CD8-positive, alpha-beta memory T cell (primary cell): ENCODE measurements around the gene TEX22. TPM values are rescaled to one million over a fixed set of nuclear protein-coding genes. Genes with fewer than 3 reads are reported as not detected.
A peak's percentile ranks its signal among the peaks of the same experiment; 100 is the strongest.

ENCODE experiments used
- CTCF ChIA-PET: fragments of 350-600 bp; sonication (Branson Sonifier 250); formaldehyde crosslinking; loops from one replicate; lab custom pipeline; 2021; ENCODE audit warnings: antibody characterized with exemption; lab: Charles Lee
- POLR2A ChIA-PET: fragments of 350-600 bp; sonication (Branson Sonifier 250); formaldehyde crosslinking; loops from one replicate; lab custom pipeline; 2021; ENCODE audit warnings: antibody characterized with exemption; lab: Charles Lee
- DNase-seq, 5 donors: peaks; one replicate each; pipeline versions ENCODE4 v3.0.0 to v3.0.0-alpha.2; 2020 to 2022; ENCODE audit warnings: mixed read lengths in 1 of 5
- H3K27ac ChIP-seq: one replicate; pipeline ENCODE4 v1.7.0; 2013; ENCODE audit warnings: low read depth, mild to moderate bottlenecking, low read length, moderate library complexity
- H3K27me3 ChIP-seq: 2 replicates; pipeline ENCODE4 v1.7.0; 2013; ENCODE audit warnings: low read length, mild to moderate bottlenecking; ENCODE audit not compliant: insufficient read depth, poor library complexity, severe bottlenecking
- H3K36me3 ChIP-seq: 2 replicates; pipeline ENCODE4 v1.7.0; 2013; ENCODE audit warnings: mild to moderate bottlenecking, low read length, moderate library complexity; ENCODE audit not compliant: insufficient read depth
- H3K4me1 ChIP-seq: 2 replicates; pipeline ENCODE4 v1.7.0; 2013; ENCODE audit warnings: mild to moderate bottlenecking, low read length, moderate library complexity; ENCODE audit not compliant: insufficient read depth
- H3K4me3 ChIP-seq: 2 replicates; pipeline ENCODE4 v1.7.0; 2013; ENCODE audit warnings: mild to moderate bottlenecking, low read length
- H3K9me3 ChIP-seq: 2 replicates; pipeline ENCODE4 v1.7.0; 2013; ENCODE audit warnings: mild to moderate bottlenecking, low read length
- H3K27ac Mint-ChIP-seq, 8 donors: one replicate each; pipeline ENCODE4 v1.8.0; 2020 to 2021; ENCODE audit warnings: mixed read lengths in 8 of 8, mild to moderate bottlenecking in 6 of 8, inconsistent platforms in 3 of 8, moderate library complexity in 3 of 8
- H3K27me3 Mint-ChIP-seq, 2 donors: one replicate each; pipeline ENCODE4 v1.8.0; 2020 to 2021; ENCODE audit warnings: mixed read lengths in 2 of 2, mild to moderate bottlenecking in 1 of 2, moderate library complexity in 1 of 2
- H3K36me3 Mint-ChIP-seq, 3 donors: one replicate each; pipeline ENCODE4 v1.8.0; 2020 to 2021; ENCODE audit warnings: mixed read lengths in 3 of 3, inconsistent platforms in 1 of 3, mild to moderate bottlenecking in 1 of 3
- H3K4me1 Mint-ChIP-seq, 3 donors: one replicate each; pipeline ENCODE4 v1.8.0; 2020 to 2021; ENCODE audit warnings: mixed read lengths in 3 of 3, inconsistent platforms in 1 of 3, mild to moderate bottlenecking in 1 of 3
- H3K4me3 Mint-ChIP-seq, 7 donors: one replicate each; pipeline ENCODE4 v1.8.0; 2020 to 2021; ENCODE audit warnings: mixed read lengths in 7 of 7, mild to moderate bottlenecking in 6 of 7, moderate library complexity in 4 of 7, inconsistent platforms in 2 of 7
- H3K9me3 Mint-ChIP-seq, 5 donors: one replicate each; pipeline ENCODE4 v1.8.0; 2020 to 2022; ENCODE audit warnings: mixed read lengths in 5 of 5, mild to moderate bottlenecking in 3 of 5, moderate library complexity in 2 of 5, inconsistent platforms in 1 of 5
- polyA plus RNA-seq: library from polyadenylated mRNA; unstranded; fragments of 300-500 nt; fragmentation: Illumina TruSeq; gene quantifications from one replicate; pipeline ENCODE4 v1.2.3, GENCODE V29; 2021
- total RNA-seq, 2 experiments: library from RNA; stranded (reverse); gene quantifications; one replicate each; pipeline ENCODE4 v1.2.3, GENCODE V29; 2021

TEX22 gene
- total and polyA plus RNA-seq, 3 experiments from 2014 or later, result 0.08 to 2.9 (median 1.4) TPM

DNA sequence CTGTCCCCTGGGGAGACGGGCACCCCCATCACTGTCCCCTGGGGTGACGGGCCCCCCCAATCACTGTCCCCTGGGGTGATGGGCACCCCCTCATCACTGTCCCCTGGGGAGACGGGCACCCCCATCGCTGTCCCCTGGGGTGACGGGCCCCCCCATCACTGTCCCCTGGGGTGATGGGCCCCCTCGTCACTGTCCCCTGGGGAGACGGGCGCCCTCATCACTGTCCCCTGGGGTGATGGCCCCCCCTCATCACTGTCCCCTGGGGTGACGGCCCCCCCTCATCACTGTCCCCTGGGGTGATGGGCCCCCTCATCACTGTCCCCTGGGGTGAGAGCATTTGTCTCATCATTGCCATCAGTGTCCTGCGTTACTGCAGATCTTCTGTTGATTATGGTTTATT lies 45.2 kb upstream of the TEX22 start:
- POLR2A ChIA-PET, result no interaction called here
- H3K4me3 Mint-ChIP-seq, result no peak overlapping the region
- H3K27ac ChIP-seq, result no peak overlapping the region

GRCh38 chr14:105354541-105354940 lies 43.8 kb upstream of the TEX22 start:
- Histone ChIP-seq H3K36me3 (no peaks in the 10 kb centered on the region), H3K27me3 (no peaks in the 10 kb centered on the region), H3K4me3 (no peak overlapping the region), H3K4me1 (peaks cover 4% of the 10 kb centered on the region), H3K9me3 (no peaks in the 10 kb centered on the region), H3K27ac (no peak overlapping the region)
- no peak for DNase-seq
- CTCF ChIA-PET, result no interaction called here
- H3K36me3 Mint-ChIP-seq, result peaks cover 0 to 9% (median 3%) of the 10 kb centered on the region in 3 donors
- no peaks in the 10 kb centered on the region for H3K27me3 Mint-ChIP-seq
- POLR2A ChIA-PET, result no interaction called here
- H3K4me1 Mint-ChIP-seq, result peaks cover 0 to 3% (median 3%) of the 10 kb centered on the region in 3 donors
- H3K4me3 Mint-ChIP-seq, result no peak overlapping the region
- H3K9me3 Mint-ChIP-seq, result no peaks in the 10 kb centered on the region
- no peak overlapping the region for H3K27ac Mint-ChIP-seq

More for the DNA sequence above, 45.2 kb upstream of the TEX22 start:
- H3K36me3 Mint-ChIP-seq, result peaks cover 0 to 6% (median 3%) of the 10 kb centered on the region in 3 donors
- peaks cover 0 to 3% (median 3%) of the 10 kb centered on the region in 3 donors for H3K4me1 Mint-ChIP-seq
- CTCF ChIA-PET, result no interaction called here
- H3K9me3 Mint-ChIP-seq, result no peaks in the 10 kb centered on the region
- H3K27ac Mint-ChIP-seq, result no peak overlapping the region
- Histone ChIP-seq H3K27me3 (no peaks in the 10 kb centered on the region), H3K4me1 (peaks cover 4% of the 10 kb centered on the region), H3K9me3 (no peaks in the 10 kb centered on the region), H3K36me3 (no peaks in the 10 kb centered on the region), H3K4me3 (no peak overlapping the region)
- no peak for DNase-seq
- no peaks in the 10 kb centered on the region for H3K27me3 Mint-ChIP-seq

- H3K27ac Mint-ChIP-seq, result no peak overlapping the region
- CTCF ChIA-PET, result no interaction called here
- H3K4me3 ChIP-seq, result no peak overlapping the region
These were observed 43.2 kb upstream of the TEX22 start for GRCh38 chr14:105355049-105355575.

DNA sequence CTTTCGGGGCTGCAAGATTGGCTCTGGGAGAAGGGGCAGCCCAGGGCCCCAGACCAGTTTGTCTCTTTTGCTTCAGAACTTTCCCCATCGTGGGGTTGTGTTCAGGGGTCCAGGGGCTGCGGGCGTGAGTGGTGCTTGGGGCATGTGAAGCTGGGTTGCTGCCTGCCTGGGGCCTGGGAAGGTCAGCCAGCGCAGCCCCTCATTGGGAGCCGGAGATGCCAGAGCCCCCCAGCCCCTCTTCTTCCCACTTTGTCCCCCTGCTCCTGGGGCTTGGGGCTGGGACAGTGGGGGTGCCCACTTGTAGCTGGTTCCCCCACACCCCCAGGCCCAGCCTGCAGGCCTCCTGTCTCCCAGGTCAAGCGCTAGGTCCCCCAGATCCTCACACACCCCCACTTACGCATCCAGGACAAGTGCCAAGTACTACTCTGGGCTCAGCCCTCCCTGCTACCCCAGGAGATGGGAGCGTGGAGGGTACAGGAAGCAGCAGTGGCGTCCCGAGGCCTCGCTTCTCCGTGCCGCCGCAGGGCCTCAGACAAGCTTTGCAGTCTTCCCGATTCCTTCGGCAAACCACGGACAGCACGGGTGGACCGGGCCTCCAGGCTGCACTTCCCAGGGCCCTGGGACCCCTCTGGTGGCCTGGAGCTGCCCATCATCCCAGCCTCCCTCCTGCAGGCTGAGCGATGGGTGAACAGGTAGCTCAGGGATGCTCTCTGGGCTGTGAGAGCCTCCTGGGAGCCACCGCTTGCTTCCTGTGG lies 42.3 kb upstream of the TEX22 start:
- H3K27me3 Mint-ChIP-seq, result no peaks in the 10 kb centered on the region
- no peaks in the 10 kb centered on the region for H3K36me3 ChIP-seq
- H3K9me3 ChIP-seq, result no peaks in the 10 kb centered on the region
- no peak overlapping the region for H3K4me3 Mint-ChIP-seq
- ChIA-PET CTCF (interaction anchor here (1.3 to 1.4 kb wide), 2 partner anchors 15 to 266 kb away, joined by 3 read pairs; no protein-coding TSS in a partner anchor), POLR2A (no interaction called here)
- H3K27ac ChIP-seq, result no peak overlapping the region
- no peaks in the 10 kb centered on the region for H3K9me3 Mint-ChIP-seq
- H3K4me1 Mint-ChIP-seq, result peaks cover 0 to 3% (median 3%) of the 10 kb centered on the region in 3 donors
- H3K27ac Mint-ChIP-seq, result peak overlapping the region in 1 of 8 donors; percentile 68
- no peak for DNase-seq
- H3K4me3 ChIP-seq, result no peak overlapping the region
- peaks cover 4% of the 10 kb centered on the region for H3K4me1 ChIP-seq
- H3K27me3 ChIP-seq, result no peaks in the 10 kb centered on the region
- H3K36me3 Mint-ChIP-seq, result peaks cover 0 to 14% (median 5%) of the 10 kb centered on the region in 3 donors

More at GRCh38 chr14:105355049-105355575, 43.2 kb upstream of the TEX22 start:
- peaks cover 0 to 3% (median 3%) of the 10 kb centered on the region in 3 donors for H3K4me1 Mint-ChIP-seq
- Histone ChIP-seq H3K27ac (no peak overlapping the region), H3K27me3 (no peaks in the 10 kb centered on the region), H3K4me1 (peaks cover 4% of the 10 kb centered on the region), H3K9me3 (no peaks in the 10 kb centered on the region), H3K36me3 (no peaks in the 10 kb centered on the region)
- no peaks in the 10 kb centered on the region for H3K27me3 Mint-ChIP-seq
- no peak for DNase-seq
- H3K36me3 Mint-ChIP-seq, result peaks cover 0 to 9% (median 0%) of the 10 kb centered on the region in 3 donors
- no peak overlapping the region for H3K4me3 Mint-ChIP-seq
- H3K9me3 Mint-ChIP-seq, result no peaks in the 10 kb centered on the region
- POLR2A ChIA-PET, result no interaction called here

DNA sequence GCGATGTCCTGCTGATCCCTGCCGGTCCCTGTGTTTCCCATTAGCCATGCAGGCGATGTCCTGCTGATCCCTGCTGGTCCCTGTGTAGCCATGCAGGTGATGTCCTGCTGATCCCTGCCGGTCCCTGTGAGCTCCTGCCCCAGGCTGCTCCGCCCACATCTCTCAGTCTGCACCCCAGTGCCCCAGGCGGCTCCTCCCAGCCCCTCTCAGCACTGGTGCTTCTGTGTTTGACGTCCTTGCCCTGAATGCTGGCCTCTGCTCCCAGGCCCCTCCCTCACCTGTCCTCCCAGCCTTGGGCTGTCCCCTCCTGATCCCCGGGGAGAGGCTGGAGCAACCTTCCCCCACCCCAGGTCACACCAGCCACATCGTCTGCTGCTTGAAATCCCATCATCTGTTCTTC lies 41.4 kb upstream of the TEX22 start:
- Mint-ChIP-seq H3K36me3 (peaks cover 0 to 12% (median 5%) of the 10 kb centered on the region in 3 donors), H3K27me3 (no peaks in the 10 kb centered on the region), H3K4me1 (peaks cover 0 to 3% (median 3%) of the 10 kb centered on the region in 3 donors), H3K9me3 (no peaks in the 10 kb centered on the region), H3K4me3 (no peak overlapping the region), H3K27ac (no peak overlapping the region)
- ChIA-PET POLR2A (no interaction called here), CTCF (interaction anchor here (1.3 to 1.4 kb wide), 2 partner anchors 14 to 267 kb away, joined by 3 read pairs; no protein-coding TSS in a partner anchor)
- no peak overlapping the region for H3K4me3 ChIP-seq
- H3K4me1 ChIP-seq, result peaks cover 2% of the 10 kb centered on the region
- H3K27me3 ChIP-seq, result no peaks in the 10 kb centered on the region
- H3K9me3 ChIP-seq, result no peaks in the 10 kb centered on the region
- no peak overlapping the region for H3K27ac ChIP-seq
- no peaks in the 10 kb centered on the region for H3K36me3 ChIP-seq
- DNase-seq, result no peak

- H3K9me3 Mint-ChIP-seq, result no peaks in the 10 kb centered on the region
- H3K36me3 Mint-ChIP-seq, result peaks cover 0 to 12% (median 5%) of the 10 kb centered on the region in 3 donors
- no peaks in the 10 kb centered on the region for H3K27me3 Mint-ChIP-seq
- Histone ChIP-seq H3K4me1 (no peaks in the 10 kb centered on the region), H3K36me3 (no peaks in the 10 kb centered on the region), H3K27me3 (no peaks in the 10 kb centered on the region), H3K9me3 (no peaks in the 10 kb centered on the region), H3K4me3 (no peak overlapping the region), H3K27ac (no peak overlapping the region)
- no peaks in the 10 kb centered on the region for H3K4me1 Mint-ChIP-seq
- DNase-seq, result no peak
- ChIA-PET CTCF (no interaction called here), POLR2A (no interaction called here)
- no peak overlapping the region for H3K4me3 Mint-ChIP-seq
- H3K27ac Mint-ChIP-seq, result no peak overlapping the region
These were observed 40.7 kb upstream of the TEX22 start for GRCh38 chr14:105357626-105358025.

DNA sequence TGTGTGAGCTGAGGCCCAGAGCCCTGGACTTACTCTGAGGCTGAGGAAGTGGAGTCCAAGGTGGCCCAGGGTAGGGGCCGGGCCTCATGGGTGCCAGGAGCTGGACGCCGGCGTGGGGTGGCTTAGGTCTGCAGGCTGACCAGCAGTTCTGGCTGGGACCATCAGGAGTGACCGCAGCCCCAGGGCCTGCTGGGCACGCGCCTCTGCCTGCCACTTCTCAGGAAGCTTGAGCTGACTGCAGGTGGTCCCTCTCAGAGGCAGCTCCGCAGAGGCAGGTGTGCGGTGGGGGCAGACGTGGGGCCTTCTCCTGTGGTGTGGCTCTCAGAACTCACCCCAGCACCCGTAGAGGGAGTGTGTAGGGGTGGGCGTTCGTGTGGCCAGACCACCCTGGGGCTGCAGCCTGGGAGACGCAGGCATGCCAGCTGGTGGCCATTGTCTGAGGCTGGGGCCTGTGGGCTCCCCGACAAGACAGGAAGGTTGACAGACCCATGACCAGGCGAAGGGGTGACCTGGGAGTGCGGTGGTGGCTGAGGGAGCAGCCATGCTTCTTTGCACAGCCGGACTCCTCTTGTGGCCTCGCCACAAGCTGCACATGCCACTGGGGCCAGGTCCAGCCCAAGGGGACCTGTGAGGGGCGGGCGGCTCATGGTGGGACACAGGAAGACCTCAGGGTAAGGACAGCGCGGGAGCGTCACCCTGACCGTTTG lies 40.0 kb upstream of the TEX22 start:
- H3K27ac Mint-ChIP-seq, result no peak overlapping the region
- no peaks in the 10 kb centered on the region for H3K27me3 Mint-ChIP-seq
- peaks cover 0 to 3% (median 0%) of the 10 kb centered on the region in 3 donors for H3K4me1 Mint-ChIP-seq
- Histone ChIP-seq H3K27me3 (no peaks in the 10 kb centered on the region), H3K4me3 (no peak overlapping the region), H3K9me3 (no peaks in the 10 kb centered on the region), H3K36me3 (no peaks in the 10 kb centered on the region), H3K4me1 (no peaks in the 10 kb centered on the region), H3K27ac (no peak overlapping the region)
- ChIA-PET CTCF (no interaction called here), POLR2A (no interaction called here)
- peaks cover 0 to 12% (median 5%) of the 10 kb centered on the region in 3 donors for H3K36me3 Mint-ChIP-seq
- no peak overlapping the region for H3K4me3 Mint-ChIP-seq
- H3K9me3 Mint-ChIP-seq, result no peaks in the 10 kb centered on the region
- DNase-seq, result no peak

DNA sequence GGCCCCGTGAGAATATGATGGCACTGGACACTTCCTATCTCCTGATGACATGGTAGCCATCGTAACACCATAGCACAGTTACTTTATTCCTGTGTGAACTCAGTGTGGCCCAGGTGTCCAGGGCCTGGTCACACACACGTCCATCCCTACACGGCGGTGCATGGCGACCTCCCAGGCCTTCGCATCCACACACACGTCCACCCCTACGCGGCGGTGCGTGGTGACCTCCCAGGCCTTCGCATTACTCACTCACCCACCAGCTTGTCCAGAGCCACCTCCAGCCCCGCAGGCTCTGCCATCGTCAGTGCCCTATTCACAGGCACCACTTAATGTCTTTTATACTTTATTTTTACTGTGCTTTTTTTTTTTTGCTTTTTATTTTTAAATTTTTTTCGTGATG lies 39.4 kb upstream of the TEX22 start:
- Histone ChIP-seq H3K36me3 (no peaks in the 10 kb centered on the region), H3K4me3 (no peak overlapping the region), H3K27ac (no peak overlapping the region), H3K4me1 (no peaks in the 10 kb centered on the region), H3K9me3 (no peaks in the 10 kb centered on the region), H3K27me3 (no peaks in the 10 kb centered on the region)
- Mint-ChIP-seq H3K27me3 (no peaks in the 10 kb centered on the region), H3K36me3 (peaks cover 0 to 12% (median 5%) of the 10 kb centered on the region in 3 donors), H3K9me3 (no peaks in the 10 kb centered on the region), H3K4me1 (peaks cover 3 to 10% (median 4%) of the 10 kb centered on the region in 3 donors), H3K27ac (peak overlapping the region in 1 of 8 donors; percentile 52), H3K4me3 (no peak overlapping the region)
- CTCF ChIA-PET, result no interaction called here
- no peak for DNase-seq
- POLR2A ChIA-PET, result no interaction called here
